Ishikawa (cell line): Measurements from ENCODE around the gene DSG4.

Source experiments
- CEBPB ChIP-seq: IDR thresholded peaks from 2 replicates; pipeline ENCODE4 v1.6.1; 2012
- CREB1 ChIP-seq: IDR thresholded peaks from 2 replicates; pipeline ENCODE4 v1.6.1; 2012; ENCODE audit warnings: low read depth
- EGR1 ChIP-seq: IDR thresholded peaks from 2 replicates; pipeline ENCODE4 v1.6.1; 2012
- EP300 ChIP-seq: IDR thresholded peaks from 2 replicates; pipeline ENCODE4 v1.6.1; 2012; ENCODE audit warnings: borderline replicate concordance
- FOXM1 ChIP-seq: IDR thresholded peaks from 2 replicates; pipeline ENCODE4 v1.6.1; 2012; ENCODE audit warnings: low read depth, borderline replicate concordance
- NFIC ChIP-seq: IDR thresholded peaks from 2 replicates; pipeline ENCODE4 v1.6.1; 2012
- RAD21 ChIP-seq: IDR thresholded peaks from 2 replicates; pipeline ENCODE4 v1.6.1; 2012; ENCODE audit warnings: low read depth
- TAF1 ChIP-seq: IDR thresholded peaks from 2 replicates; pipeline ENCODE4 v1.6.1; 2012; ENCODE audit warnings: low read depth, mild to moderate bottlenecking
- TCF12 ChIP-seq: IDR thresholded peaks from 2 replicates; pipeline ENCODE4 v1.6.1; 2012; ENCODE audit warnings: low read depth
- TEAD4 ChIP-seq: IDR thresholded peaks from 2 replicates; pipeline ENCODE4 v1.6.1; 2012
- YY1 ChIP-seq: IDR thresholded peaks from 2 replicates; pipeline ENCODE4 v1.6.1; 2012; ENCODE audit warnings: low read depth
- ZBTB7A ChIP-seq: IDR thresholded peaks from 2 replicates; pipeline ENCODE4 v1.6.1; 2012; ENCODE audit warnings: low read depth
- TF ChIP-seq, protein P1 (sequence below): IDR thresholded peaks from 2 replicates; pipeline ENCODE4 v1.6.1; 2012; ENCODE audit warnings: low read depth, mild to moderate bottlenecking
- TF ChIP-seq, protein P2 (sequence below): IDR thresholded peaks from 2 replicates; pipeline ENCODE4 v1.6.1; 2012
- TF ChIP-seq, protein P3 (sequence below): IDR thresholded peaks from 2 replicates; pipeline ENCODE4 v1.6.1; 2012

Gene DSG4

DNA sequence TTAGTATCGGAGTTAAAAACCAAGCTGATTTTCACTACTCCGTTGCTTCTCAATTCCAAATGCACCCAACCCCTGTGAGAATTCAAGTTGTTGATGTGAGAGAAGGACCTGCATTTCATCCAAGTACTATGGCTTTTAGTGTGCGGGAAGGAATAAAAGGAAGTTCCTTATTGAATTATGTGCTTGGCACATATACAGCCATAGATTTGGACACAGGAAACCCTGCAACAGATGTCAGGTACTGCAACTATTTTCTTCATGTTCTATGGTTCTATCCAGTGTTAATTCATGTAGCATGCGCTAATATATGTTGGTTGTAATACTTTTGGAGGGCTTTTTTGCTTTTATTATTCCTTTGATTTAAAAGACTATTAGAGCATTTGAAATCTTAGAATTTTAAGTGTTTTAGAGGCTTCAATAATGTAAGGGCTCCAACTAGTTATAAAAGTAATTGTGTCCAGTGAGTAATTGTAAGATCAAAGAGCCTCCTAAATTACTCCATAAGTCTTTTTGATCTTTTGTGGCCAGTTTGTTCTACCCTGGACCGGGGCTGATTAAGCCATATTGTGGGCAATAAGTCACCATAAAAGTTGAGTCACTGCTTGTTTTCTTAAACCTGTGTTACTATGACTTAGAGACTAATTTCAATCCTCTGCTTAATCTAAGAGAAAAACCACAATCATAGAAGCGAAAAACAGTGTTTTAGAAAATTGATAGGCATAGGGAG is 22.9 kb downstream of the DSG4 start:
- TF ChIP-seq CREB1 (no peak), FOXM1 (no peak), RAD21 (no peak)

DNA sequence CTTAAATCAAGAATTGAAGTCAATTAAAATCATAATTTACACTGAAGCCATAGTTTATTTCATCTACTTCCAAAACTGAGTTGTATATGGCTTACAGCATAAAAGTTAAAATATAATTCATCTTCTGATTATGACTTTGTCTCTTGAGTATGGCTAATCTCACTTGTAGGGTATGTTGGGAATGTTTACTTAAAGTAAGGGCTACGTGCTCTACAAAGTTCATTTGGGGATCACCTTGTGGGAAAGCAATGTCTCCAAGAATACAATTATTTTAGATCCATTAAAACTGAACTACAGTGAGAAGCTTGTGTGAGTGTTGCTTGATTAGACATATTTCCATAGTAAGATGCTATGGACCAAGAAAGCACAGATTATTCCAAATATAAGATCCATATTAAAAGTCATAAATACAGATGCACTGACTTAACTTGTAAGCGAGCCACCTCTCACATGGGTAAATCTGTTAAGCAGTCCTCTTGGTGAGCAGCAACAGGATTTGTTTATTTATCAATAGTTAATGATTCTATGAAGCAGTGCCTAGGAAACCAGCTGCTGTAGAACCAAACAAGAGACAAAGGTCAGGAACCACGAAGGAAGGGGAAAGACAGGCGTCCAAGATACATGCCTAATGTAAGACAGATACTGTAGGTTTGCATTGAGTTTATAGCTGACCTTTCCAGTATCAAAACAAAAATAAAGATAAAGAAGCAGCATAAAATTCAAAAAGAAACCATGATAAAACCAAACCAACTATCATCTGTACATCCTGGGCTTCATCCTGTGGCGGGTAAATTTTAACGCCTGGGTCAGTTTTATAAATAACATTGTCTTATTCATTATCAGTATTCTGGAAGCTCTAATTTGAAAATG is 24.8 kb downstream of the DSG4 start:
- no peak for TF ChIP-seq FOXM1
- TF ChIP-seq, protein P1, sequence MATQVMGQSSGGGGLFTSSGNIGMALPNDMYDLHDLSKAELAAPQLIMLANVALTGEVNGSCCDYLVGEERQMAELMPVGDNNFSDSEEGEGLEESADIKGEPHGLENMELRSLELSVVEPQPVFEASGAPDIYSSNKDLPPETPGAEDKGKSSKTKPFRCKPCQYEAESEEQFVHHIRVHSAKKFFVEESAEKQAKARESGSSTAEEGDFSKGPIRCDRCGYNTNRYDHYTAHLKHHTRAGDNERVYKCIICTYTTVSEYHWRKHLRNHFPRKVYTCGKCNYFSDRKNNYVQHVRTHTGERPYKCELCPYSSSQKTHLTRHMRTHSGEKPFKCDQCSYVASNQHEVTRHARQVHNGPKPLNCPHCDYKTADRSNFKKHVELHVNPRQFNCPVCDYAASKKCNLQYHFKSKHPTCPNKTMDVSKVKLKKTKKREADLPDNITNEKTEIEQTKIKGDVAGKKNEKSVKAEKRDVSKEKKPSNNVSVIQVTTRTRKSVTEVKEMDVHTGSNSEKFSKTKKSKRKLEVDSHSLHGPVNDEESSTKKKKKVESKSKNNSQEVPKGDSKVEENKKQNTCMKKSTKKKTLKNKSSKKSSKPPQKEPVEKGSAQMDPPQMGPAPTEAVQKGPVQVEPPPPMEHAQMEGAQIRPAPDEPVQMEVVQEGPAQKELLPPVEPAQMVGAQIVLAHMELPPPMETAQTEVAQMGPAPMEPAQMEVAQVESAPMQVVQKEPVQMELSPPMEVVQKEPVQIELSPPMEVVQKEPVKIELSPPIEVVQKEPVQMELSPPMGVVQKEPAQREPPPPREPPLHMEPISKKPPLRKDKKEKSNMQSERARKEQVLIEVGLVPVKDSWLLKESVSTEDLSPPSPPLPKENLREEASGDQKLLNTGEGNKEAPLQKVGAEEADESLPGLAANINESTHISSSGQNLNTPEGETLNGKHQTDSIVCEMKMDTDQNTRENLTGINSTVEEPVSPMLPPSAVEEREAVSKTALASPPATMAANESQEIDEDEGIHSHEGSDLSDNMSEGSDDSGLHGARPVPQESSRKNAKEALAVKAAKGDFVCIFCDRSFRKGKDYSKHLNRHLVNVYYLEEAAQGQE: no peak
- TF ChIP-seq, protein P2, sequence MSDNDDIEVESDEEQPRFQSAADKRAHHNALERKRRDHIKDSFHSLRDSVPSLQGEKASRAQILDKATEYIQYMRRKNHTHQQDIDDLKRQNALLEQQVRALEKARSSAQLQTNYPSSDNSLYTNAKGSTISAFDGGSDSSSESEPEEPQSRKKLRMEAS: no peak
- no peak for TF ChIP-seq TEAD4
- TF ChIP-seq TCF12: no peak
- TF ChIP-seq ZBTB7A: no peak
- TF ChIP-seq NFIC: no peak
- no peak for TF ChIP-seq CREB1
- TF ChIP-seq TAF1: no peak
- TF ChIP-seq, protein P3, sequence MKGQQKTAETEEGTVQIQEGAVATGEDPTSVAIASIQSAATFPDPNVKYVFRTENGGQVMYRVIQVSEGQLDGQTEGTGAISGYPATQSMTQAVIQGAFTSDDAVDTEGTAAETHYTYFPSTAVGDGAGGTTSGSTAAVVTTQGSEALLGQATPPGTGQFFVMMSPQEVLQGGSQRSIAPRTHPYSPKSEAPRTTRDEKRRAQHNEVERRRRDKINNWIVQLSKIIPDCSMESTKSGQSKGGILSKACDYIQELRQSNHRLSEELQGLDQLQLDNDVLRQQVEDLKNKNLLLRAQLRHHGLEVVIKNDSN: no peak
- TF ChIP-seq RAD21: no peak
- no peak for TF ChIP-seq YY1
- no peak for TF ChIP-seq EGR1
- no peak for TF ChIP-seq CEBPB
- no peak for TF ChIP-seq EP300

DNA sequence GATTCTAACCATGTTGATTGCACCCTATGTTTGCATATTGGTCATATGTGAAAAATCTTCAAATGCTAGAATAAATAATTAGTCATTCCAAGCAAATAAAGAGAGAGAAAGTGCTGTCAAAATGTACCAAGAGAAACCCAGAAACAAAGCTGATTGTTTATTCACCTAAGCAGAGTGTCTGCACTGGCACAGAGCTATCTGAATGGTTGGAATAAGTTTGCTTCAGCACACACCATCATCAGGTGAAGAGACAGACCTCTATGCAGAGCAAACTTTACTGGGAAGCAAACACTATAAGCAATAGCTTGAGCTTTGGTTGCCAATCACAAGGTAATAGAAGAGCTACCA is 25.4 kb downstream of the DSG4 start:
- TF ChIP-seq, protein P2: no peak
- TF ChIP-seq EGR1: no peak
- TF ChIP-seq EP300: no peak
- TF ChIP-seq RAD21: no peak
- no peak for TF ChIP-seq NFIC
- no peak for TF ChIP-seq TAF1
- TF ChIP-seq ZBTB7A: no peak
- TF ChIP-seq YY1: no peak
- TF ChIP-seq TCF12: no peak
- TF ChIP-seq TEAD4: no peak

DNA sequence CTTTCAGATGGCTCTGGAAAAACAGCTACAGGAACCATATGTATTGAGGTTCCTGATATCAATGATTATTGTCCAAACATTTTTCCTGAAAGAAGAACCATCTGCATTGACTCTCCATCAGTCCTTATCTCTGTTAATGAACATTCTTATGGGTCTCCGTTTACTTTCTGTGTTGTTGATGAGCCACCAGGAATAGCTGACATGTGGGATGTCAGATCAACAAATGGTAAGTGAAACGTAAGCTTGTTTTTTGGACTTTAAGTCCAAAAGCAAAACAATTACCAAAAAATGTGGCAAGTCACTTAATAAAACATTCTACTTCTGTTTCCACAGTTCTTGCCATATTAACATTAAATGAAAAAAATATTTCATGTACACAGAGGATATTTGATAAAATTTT is 26.8 kb downstream of the DSG4 start:
- TF ChIP-seq RAD21: no peak
- no peak for TF ChIP-seq TEAD4
- TF ChIP-seq TAF1: no peak
- no peak for TF ChIP-seq EGR1
- TF ChIP-seq ZBTB7A: no peak
- TF ChIP-seq YY1: no peak
- TF ChIP-seq, protein P1: no peak
- TF ChIP-seq CREB1: no peak
- no peak for TF ChIP-seq CEBPB
- TF ChIP-seq, protein P3: no peak
- no peak for TF ChIP-seq FOXM1
- TF ChIP-seq TCF12: no peak
- no peak for TF ChIP-seq EP300
- TF ChIP-seq NFIC: no peak

DNA sequence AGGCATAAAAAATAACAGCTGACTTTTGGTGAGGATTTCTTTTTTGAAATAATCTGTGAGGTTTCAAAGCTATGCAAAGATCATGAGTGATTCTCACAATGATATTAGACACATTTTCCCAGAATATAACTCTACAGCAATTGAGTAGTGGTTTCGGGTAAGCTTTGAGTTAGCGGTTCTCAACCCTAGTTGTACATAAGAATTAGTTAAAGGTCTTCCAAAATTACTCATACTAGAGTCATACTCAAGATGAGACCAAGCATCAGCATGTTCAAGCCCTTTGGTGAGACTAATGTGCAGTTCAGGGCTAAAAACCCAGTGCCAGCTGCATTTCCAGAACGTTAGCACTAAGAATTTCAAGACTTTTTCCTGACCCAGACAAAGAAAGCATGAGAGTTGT is 31.1 kb downstream of the DSG4 start:
- TF ChIP-seq NFIC (no peak), EP300 (no peak), ZBTB7A (no peak)

DNA sequence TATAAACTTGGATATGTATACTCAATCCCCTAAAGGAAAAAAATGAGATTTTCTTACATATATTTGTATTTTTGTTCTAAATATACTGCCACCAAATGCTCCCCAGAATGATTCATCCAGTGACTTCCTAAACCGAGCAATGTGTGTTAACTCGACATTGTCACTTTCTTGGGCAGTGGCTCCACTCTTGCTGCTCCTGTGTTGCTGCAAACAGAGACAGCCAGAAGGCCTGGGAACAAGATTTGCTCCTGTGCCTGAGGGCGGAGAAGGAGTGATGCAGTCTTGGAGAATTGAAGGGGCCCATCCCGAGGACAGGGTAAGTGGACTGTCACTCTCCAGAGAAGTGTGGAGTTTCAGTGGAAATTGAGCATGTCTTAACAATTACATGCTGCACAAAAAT is 32.7 kb downstream of the DSG4 start:
- no peak for TF ChIP-seq CEBPB
- no peak for TF ChIP-seq EP300
- no peak for TF ChIP-seq ZBTB7A
- TF ChIP-seq YY1: no peak
- TF ChIP-seq RAD21: no peak
- no peak for TF ChIP-seq CREB1
- TF ChIP-seq FOXM1: no peak
- TF ChIP-seq TAF1: no peak
- TF ChIP-seq EGR1: no peak
